Osteocyte (in vitro differentiated cells): ENCODE results near the gene PAIP1. TPM values are rescaled to one million over a fixed set of nuclear protein-coding genes. Genes with fewer than 3 reads are reported as not detected.
"Not testable (repeated sequence)": the region's sequence is repeated elsewhere in the genome, so short reads cannot be mapped to it uniquely, and the experiment has no call there.

ENCODE experiments used
- DNase-seq: peaks from one replicate; pipeline ENCODE4 v3.0.0; 2021; ENCODE audit warnings: mixed read lengths; ENCODE audit not compliant: unreplicated experiment; ENCODE audit errors: extremely low spot score
- H3K27ac Mint-ChIP-seq: one replicate; pipeline ENCODE4 v1.8.0; 2021; ENCODE audit warnings: mild to moderate bottlenecking, mixed read lengths; ENCODE audit not compliant: unreplicated experiment
- H3K27me3 Mint-ChIP-seq: one replicate; pipeline ENCODE4 v1.8.0; 2021; ENCODE audit warnings: mixed read lengths; ENCODE audit not compliant: unreplicated experiment
- H3K36me3 Mint-ChIP-seq: one replicate; pipeline ENCODE4 v1.8.0; 2021; ENCODE audit warnings: mixed read lengths; ENCODE audit not compliant: unreplicated experiment
- H3K4me1 Mint-ChIP-seq: one replicate; pipeline ENCODE4 v1.8.0; 2021; ENCODE audit warnings: mixed read lengths; ENCODE audit not compliant: unreplicated experiment
- H3K4me3 Mint-ChIP-seq: one replicate; pipeline ENCODE4 v1.8.0; 2021; ENCODE audit warnings: mild to moderate bottlenecking, moderate library complexity, mixed read lengths; ENCODE audit not compliant: unreplicated experiment
- H3K9me3 Mint-ChIP-seq: one replicate; pipeline ENCODE4 v1.8.0; 2021; ENCODE audit warnings: mixed read lengths; ENCODE audit not compliant: unreplicated experiment
- CTCF ChIP-seq: fragments of 200-600 bp; sonication (generic); IDR thresholded peaks from 2 replicates; pipeline ENCODE4 v1.5.0; 2021; ENCODE audit warnings: antibody characterized with exemption, mild to moderate bottlenecking, moderate library complexity
- total RNA-seq: library from RNA; stranded (reverse); gene quantifications from 2 replicates; pipeline ENCODE4 v1.2.1, GENCODE V29; 2021

PAIP1 gene
- total RNA-seq, 1 donor from 2014 or later: 105 TPM

GRCh38 chr5:43553381-43553780 lies 3.5 kb downstream of the PAIP1 start:
- H3K4me1 Mint-ChIP-seq: peaks cover 5% of the 10 kb centered on the region
- DNase-seq: no peak
- no peaks in the 10 kb centered on the region for H3K9me3 Mint-ChIP-seq
- no peak for TF ChIP-seq CTCF
- H3K36me3 Mint-ChIP-seq: peaks cover 9% of the 10 kb centered on the region
- no peak overlapping the region for H3K4me3 Mint-ChIP-seq
- no peaks in the 10 kb centered on the region for H3K27me3 Mint-ChIP-seq
- no peak overlapping the region for H3K27ac Mint-ChIP-seq

DNA sequence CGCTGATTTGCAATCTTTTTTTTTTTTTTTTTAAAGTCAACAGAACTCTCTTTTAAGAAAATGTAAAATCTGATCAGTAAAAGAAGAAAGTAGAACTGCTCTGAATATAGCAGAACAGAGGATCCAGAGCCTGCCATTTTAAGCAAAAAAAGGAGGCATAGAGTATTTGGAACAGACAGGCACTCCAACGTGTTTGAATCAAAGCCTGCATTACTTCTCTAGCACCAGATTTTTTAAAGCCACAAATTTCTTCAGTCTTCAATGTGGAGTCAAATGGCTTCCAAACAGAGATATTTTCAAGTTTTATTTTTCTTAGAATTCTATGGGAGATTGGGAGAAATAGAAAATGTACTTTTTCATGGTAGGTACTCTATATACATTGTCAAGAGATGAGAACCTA lies 5.1 kb downstream of the PAIP1 start:
- Mint-ChIP-seq H3K9me3 (no peaks in the 10 kb centered on the region), H3K27me3 (no peaks in the 10 kb centered on the region), H3K4me3 (no peak overlapping the region), H3K27ac (no peak overlapping the region), H3K4me1 (peaks cover 3% of the 10 kb centered on the region), H3K36me3 (peaks cover 20% of the 10 kb centered on the region)
- TF ChIP-seq CTCF: no peak
- no peak for DNase-seq

GRCh38 chr5:43549272-43549671 lies 7.6 kb downstream of the PAIP1 start:
- not testable (repeated sequence) for H3K4me3 Mint-ChIP-seq, DNase-seq, H3K27me3 Mint-ChIP-seq, H3K9me3 Mint-ChIP-seq, H3K27ac Mint-ChIP-seq, H3K4me1 Mint-ChIP-seq
- H3K36me3 Mint-ChIP-seq: peaks cover 40% of the 10 kb centered on the region

DNA sequence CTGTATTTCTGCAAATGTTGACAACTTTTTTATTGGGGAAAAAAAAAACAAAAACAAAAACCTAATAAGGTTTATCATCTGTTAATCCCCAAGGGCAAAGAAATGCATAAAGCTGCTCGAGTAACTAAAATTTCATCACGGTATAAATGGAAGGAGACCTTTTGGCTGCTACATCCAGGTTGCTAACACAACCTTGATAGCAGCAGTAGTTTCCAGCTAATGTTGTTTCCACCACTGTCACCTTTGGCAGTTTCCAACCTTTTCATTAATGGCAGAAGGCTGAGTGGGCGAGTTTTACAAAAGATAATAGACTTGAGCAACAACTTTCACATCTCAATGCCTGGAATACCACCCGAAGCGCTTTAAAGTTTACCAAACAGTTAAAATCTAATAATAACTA lies 8.5 kb downstream of the PAIP1 start:
- no peak overlapping the region for H3K27ac Mint-ChIP-seq

GRCh38 chr5:43547532-43547931 lies 9.3 kb downstream of the PAIP1 start:
- H3K4me1 Mint-ChIP-seq: peaks cover 3% of the 10 kb centered on the region
- H3K27me3 Mint-ChIP-seq: no peaks in the 10 kb centered on the region
- DNase-seq: no peak
- H3K27ac Mint-ChIP-seq: no peak overlapping the region
- H3K36me3 Mint-ChIP-seq: peaks cover 47% of the 10 kb centered on the region
- TF ChIP-seq CTCF: no peak
- H3K4me3 Mint-ChIP-seq: no peak overlapping the region
- no peaks in the 10 kb centered on the region for H3K9me3 Mint-ChIP-seq

More for the DNA sequence above, 8.5 kb downstream of the PAIP1 start:
- Mint-ChIP-seq H3K4me3 (no peak overlapping the region), H3K9me3 (no peaks in the 10 kb centered on the region), H3K27me3 (no peaks in the 10 kb centered on the region), H3K4me1 (peaks cover 3% of the 10 kb centered on the region), H3K36me3 (peaks cover 43% of the 10 kb centered on the region)
- TF ChIP-seq CTCF: no peak
- DNase-seq: no peak

DNA sequence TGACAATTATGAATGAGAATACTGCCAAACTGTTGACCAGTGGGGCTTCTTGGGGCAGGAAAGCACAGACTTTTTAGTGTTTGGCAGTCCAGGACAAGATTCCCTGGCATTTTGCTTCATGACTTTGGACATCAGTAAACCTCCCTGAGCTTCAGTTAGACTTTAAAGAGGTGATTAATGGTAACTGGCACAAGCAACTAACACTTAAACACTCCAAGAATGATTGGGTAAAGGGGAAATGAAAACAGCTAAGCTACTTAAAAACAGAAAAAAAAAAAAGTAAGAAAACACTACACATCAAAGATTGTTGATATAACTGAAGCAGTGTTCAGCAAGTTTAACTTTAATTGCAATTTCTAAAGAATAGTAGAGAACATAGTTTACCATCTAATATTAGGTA lies 13.4 kb downstream of the PAIP1 start:
- no peak overlapping the region for H3K4me3 Mint-ChIP-seq
- H3K27ac Mint-ChIP-seq: no peak overlapping the region
- no peaks in the 10 kb centered on the region for H3K4me1 Mint-ChIP-seq
- no peaks in the 10 kb centered on the region for H3K27me3 Mint-ChIP-seq
- no peak for DNase-seq
- no peak for TF ChIP-seq CTCF
- no peaks in the 10 kb centered on the region for H3K9me3 Mint-ChIP-seq
- peaks cover 48% of the 10 kb centered on the region for H3K36me3 Mint-ChIP-seq
